ENCODE measurements around the gene MOV10. TPM values are rescaled to one million over a fixed set of nuclear protein-coding genes. Genes with fewer than 3 reads are reported as not detected.

MOV10 gene
- total and polyA plus RNA-seq, 8 donors, result 25.9 to 137 (median 66.8) TPM

GRCh38 chr1:112731451-112731850 lies 57.0 kb downstream of the MOV10 start:
- no peak for DNase-seq
- H3K27me3 ChIP-seq, result no peaks in the 10 kb centered on the region
- intact Hi-C loops (cut with DNase I; ENCODE audit: low total_unique reads), result no loop called here
- no peak overlapping the region for H3K27ac ChIP-seq
- no peaks in the 10 kb centered on the region for H3K36me3 ChIP-seq
- 94 to 100% (median 96%) methylated on average over 1 of the region's 1 CpG for WGBS, 5 donors
- H3K9me3 ChIP-seq, result no peaks in the 10 kb centered on the region
- no peak overlapping the region for H3K4me3 ChIP-seq
- no peak for TF ChIP-seq POLR2AphosphoS5 (IDR thresholded peaks at IDR 0.05)
- no peak for TF ChIP-seq POLR2A (IDR thresholded peaks at IDR 0.05)
- no peak for TF ChIP-seq CTCF (IDR thresholded peaks at IDR 0.05)
- TF ChIP-seq EP300 (IDR thresholded peaks at IDR 0.05), result no peak
- no peaks in the 10 kb centered on the region for H3K4me1 ChIP-seq

GRCh38 chr1:112735752-112736151 lies 61.3 kb downstream of the MOV10 start:
- Histone ChIP-seq H3K27me3 (peaks cover 0 to 14% (median 9%) of the 10 kb centered on the region in 3 donors), H3K4me1 (no peaks in the 10 kb centered on the region), H3K36me3 (no peaks in the 10 kb centered on the region), H3K9me3 (no peaks in the 10 kb centered on the region), H3K4me3 (no peak overlapping the region), H3K27ac (no peak overlapping the region)
- TF ChIP-seq EP300 (IDR thresholded peaks at IDR 0.05) (no peak), POLR2AphosphoS5 (IDR thresholded peaks at IDR 0.05) (no peak), POLR2A (IDR thresholded peaks at IDR 0.05) (no peak), CTCF (IDR thresholded peaks at IDR 0.05) (no peak)
- 85 to 100% (median 100%) methylated on average over 1 of the region's 1 CpG for WGBS, 5 donors
- no peak for DNase-seq
- intact Hi-C loops (cut with DNase I; ENCODE audit: low total_unique reads), result no loop called here

GRCh38 chr1:112737573-112737972 lies 63.1 kb downstream of the MOV10 start:
- intact Hi-C loops (cut with DNase I; ENCODE audit: low total_unique reads), result no loop called here
- TF ChIP-seq EP300 (IDR thresholded peaks at IDR 0.05) (no peak), CTCF (IDR thresholded peaks at IDR 0.05) (no peak), POLR2AphosphoS5 (IDR thresholded peaks at IDR 0.05) (no peak), POLR2A (IDR thresholded peaks at IDR 0.05) (no peak)
- no peak for DNase-seq
- WGBS, 5 donors, result 73 to 93% (median 89%) methylated on average over 3 of the region's 3 CpGs
- Histone ChIP-seq H3K27ac (no peak overlapping the region), H3K4me3 (no peak overlapping the region), H3K9me3 (peaks cover 0 to 4% (median 0%) of the 10 kb centered on the region in 4 donors), H3K36me3 (no peaks in the 10 kb centered on the region), H3K4me1 (no peaks in the 10 kb centered on the region), H3K27me3 (peaks cover 0 to 31% (median 16%) of the 10 kb centered on the region in 3 donors)

GRCh38 chr1:112743174-112744008 lies 68.9 kb downstream of the MOV10 start:
- peak in 1 of 2 donors; percentile 37 for DNase-seq
- TF ChIP-seq POLR2AphosphoS5 (IDR thresholded peaks at IDR 0.05) (no peak), CTCF (IDR thresholded peaks at IDR 0.05) (no peak), POLR2A (IDR thresholded peaks at IDR 0.05) (no peak), EP300 (IDR thresholded peaks at IDR 0.05) (no peak)
- Histone ChIP-seq H3K27me3 (peaks cover 6 to 63% (median 39%) of the 10 kb centered on the region in 3 donors), H3K36me3 (no peaks in the 10 kb centered on the region), H3K4me3 (peak overlapping the region; percentile 23 to 45 (median 32)), H3K4me1 (peaks cover 6 to 14% (median 11%) of the 10 kb centered on the region in 4 donors), H3K27ac (no peak overlapping the region), H3K9me3 (peaks cover 0 to 12% (median 0%) of the 10 kb centered on the region in 4 donors)
- intact Hi-C loops (cut with DNase I; ENCODE audit: low total_unique reads), result no loop called here
- 13 to 28% (median 18%) methylated on average over 38 to 54 of the region's 54 CpGs for WGBS, 5 donors

Data from stomach (tissue), 9 donors.